Medulla oblongata (tissue), 1 donor: ENCODE data around the gene ATPAF2.
"Not testable (repeated sequence)": the region's sequence is repeated elsewhere in the genome, so short reads cannot be mapped to it uniquely, and the experiment has no call there.

Experiments
- DNase-seq: peaks from one replicate; pipeline ENCODE4 v3.0.0-alpha.2; 2015; ENCODE audit errors: extremely low spot score

The ATPAF2 gene

DNA sequence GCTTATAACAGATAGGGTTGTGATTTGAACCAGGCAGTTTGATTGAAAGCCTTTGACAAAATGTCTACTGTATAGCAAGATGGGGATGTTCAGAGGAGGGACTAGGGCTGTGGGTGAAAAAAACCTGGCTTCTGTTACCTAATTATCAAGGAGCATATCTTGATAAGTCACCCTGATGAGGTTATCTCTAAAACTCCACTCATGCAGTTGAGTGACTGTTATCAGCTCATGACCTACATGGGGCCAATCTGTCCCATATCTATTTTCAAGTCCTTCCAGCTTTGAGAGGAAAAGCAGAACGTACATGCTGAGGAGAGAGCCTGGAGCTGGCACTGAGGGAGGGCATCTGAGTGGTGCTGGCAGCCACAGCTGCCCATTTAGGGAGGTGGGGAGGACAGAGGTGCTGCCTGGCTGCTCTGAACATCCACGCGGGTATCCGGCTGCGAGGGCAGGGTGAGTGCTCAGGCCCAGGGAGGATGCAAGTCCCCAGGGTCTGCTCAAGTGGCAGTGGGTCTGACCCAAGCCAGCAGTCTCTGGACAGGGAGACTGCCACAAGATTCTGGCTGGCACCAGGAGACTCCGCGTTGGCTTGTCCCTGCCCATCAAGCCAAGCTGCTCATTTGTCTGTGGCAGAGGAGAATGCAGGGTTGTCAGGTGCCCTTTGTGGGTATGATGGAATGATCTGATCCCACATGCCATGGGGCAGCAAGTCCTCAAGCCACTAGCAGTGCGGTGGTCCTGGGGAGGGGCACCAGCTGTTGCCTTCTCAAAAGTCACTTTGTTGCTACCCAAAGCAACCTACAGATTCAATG is 29.2 kb downstream of the ATPAF2 start:
- no peak for DNase-seq

DNA sequence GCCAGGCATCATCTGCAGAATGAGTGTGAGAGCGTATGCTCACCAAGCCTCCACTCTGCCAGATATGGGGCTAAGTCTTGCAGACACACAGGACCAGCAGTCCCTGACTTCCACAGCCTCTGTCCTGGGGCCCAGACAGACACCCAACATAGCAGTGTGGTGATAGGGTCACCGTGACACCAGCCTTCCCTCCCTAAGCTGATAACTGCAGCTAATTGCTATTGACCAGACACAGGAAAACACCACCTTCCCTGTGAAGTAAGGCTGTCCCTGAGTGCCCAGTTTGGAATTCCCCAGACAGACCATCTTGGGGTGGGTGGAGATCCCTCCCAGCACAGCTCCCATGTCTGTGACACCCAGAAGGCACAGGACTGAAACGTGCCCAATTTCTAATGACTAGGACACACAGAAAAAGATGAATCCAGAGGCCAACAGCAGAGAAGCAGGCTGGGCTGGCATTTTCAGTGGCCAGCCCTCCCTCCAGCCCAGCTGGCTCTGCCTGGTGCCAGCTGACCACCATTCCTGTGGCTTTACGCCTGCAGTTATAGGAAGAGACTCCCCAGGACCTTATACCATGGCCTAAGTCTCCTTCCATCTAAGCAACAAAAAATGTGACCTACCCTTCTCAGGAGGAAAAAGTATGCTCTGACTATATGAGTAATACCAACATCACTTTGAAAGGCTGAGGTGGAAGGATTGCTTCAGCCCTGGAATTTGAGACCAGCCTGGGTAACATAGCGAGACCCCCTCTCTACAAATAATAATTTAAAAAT is 30.3 kb downstream of the ATPAF2 start:
- no peak for DNase-seq

DNA sequence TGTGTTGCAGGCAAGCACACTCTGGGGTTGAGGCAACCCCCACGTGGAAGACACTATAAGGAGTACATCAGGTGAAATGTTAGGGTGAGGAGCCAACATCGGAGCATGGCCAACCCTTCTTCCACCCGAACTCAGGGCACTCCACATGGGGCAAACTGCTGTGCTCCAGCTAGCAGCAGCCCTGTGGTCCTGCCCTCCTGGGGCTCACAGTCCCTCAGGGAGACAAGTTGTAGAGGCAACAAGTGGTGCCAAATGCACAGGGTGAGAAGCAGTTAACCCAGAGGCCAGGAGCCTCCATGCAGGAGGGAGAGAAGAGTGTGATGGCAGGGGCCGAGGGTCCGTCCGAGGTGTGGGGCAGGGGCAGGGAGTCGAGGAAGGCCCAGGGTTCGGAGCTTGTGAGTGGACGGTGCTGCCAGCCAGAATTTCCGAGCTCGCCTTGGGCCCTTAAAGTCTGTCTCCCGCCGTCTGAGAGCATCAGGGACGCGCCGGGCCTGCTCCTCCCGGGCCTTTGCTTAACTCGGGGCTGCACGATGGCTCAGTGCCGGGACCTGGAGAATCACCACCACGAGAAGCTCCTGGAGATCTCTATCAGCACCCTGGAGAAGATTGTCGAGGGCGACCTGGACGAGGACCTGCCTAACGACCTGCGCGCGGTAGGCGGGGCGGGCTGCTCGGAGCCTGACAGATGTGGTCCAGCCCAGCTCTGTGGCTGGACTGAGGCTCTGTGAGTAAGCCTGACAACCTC is 32.3 kb downstream of the ATPAF2 start:
- DNase-seq = no peak

DNA sequence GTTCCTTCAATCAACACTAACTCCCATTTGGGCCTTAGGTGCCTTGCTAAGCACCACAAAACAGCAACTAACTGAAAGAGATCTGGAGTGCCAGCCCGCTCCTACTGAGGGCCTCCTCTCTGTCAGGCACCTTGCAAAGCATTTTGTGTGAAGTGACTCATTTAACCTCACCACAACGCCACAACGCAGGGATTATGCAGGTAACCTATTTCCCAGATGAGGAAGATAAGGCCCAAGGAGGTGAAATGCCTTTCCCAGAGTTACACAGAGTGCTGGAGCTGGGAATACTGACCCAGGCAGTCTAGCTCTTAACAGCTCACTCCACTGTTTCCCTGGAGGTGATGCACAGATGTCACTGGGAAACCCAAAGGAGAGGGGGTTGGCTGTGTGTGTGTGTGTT is 33.5 kb downstream of the ATPAF2 start:
- DNase-seq = no peak

DNA sequence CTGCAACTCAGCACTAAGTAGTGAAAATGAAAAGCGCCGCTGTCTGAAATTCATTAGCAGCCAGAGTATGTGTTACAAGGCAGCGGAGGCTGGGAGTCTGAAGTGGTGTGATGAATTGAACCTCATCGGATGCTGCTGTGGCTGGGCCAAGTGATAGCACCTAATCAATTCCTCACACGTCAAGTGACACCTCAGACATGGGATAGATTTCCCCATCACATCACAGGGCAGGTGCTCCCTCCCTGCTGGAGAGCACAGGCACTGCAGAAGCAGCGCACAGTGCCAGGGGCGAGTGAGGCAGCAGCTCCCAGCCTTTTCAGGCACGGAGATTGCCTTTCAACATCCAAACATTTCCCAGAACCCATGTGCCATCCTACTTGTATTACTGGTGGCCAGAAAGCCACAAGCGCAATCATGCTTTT is 34.1 kb downstream of the ATPAF2 start:
- no peak for DNase-seq

DNA sequence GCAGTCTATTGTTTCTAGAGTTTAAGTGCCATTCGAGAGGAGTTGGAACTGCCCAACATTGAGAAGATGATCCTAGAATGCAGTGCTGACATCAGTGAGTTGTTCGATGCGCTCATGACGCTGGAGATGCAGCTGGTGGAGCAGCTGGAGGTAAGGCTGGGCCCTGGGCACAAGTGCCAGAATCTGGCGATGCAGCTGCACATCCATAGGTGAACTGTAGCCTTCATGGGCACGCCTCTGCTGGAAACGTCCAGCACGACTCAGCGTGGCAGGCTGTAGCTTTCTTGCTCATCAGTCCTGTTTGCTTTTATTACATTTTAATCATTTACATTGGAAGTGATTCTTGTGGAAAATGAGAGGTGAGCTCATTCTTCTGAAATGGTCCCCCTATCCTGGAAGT is 34.6 kb downstream of the ATPAF2 start:
- DNase-seq = no peak

DNA sequence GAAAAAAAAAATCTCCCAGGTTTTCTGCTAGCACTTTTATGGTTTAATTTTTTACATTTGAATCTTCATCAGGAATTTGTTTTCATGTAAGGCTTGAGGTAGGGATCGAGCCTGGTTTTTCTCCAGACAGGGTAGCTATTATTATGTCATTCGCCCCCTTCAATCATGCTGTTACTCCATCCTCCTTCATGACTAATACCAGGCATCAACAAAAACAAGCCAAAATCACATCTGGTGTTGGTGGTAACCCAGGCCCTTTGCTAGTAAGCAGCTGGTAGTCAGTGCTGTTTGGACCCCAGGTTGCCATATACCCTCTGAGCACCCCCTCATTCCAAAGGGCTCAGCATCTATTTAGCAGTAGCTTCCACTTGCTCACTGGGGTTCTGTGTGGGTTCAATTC is 36.8 kb downstream of the ATPAF2 start:
- DNase-seq = no peak

DNA sequence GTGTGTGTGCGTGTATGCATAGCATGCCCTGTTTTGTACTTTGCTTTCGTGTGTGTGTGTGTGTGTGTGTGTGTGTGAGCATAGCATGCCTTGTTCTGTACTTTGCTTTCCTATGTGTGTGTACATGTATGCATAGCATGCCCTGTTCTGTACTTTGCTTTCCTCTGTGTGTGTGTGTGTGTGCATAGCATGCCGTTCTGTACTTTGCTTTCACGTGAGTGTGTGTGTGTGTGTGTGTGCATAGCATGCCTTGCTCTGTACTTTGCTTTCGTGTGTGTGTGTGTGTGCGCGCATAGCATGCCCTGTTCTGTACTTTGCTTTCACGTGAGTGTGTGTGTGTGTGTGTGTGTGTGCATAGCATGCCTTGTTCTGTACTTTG is 38.9 kb downstream of the ATPAF2 start:
- DNase-seq = no peak

DNA sequence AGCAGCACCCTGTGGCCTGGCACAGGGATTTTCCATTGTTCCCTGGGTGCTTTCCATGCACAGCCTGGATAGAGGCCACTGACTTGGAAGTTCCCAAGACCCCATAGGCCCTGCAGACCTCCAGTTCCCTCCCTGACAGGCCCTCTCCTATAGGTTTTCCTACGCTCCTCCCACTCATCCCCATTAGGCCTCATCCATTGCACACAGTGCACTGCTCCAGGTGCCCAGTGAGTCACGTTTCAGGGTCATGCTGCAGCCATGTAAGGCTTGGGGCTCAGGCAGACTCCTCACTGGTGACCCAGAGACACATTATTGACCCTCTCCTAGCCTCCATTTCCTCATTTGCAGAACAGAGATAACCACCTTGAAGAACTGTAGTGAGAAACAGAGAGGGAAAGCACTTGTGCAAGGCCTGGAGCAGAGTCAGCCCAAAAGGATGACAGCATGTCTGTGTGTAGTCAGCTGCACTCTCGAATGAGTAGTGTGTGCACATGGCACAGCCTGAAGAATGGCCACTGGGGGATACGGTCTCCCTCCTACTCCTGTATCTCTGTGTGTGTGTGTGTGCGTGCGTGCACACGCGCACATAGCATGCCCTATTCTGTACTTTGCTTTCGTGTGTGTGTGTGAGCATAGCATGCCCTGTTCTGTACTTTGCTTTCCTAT is 39.5 kb downstream of the ATPAF2 start:
- DNase-seq = no peak

DNA sequence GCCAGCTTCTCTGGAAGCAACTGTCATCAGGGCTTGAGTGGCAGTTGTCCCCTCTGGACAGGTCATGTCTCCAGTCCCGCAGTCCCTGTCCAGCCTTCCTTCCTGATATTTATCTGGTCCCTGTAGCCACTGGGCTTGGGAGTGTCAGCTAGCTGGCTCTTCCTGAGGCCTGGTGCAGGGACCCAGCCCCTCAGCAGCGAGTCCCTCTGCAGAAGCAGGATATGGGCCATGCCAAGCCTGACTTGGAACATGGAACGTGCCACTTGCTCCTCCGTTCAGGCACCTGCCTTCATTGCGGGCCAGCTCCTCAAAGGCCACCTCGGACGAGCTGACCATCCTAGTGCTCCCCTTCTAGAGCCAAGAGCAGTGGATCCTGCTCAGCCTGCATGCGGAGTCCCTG is 40.0 kb downstream of the ATPAF2 start:
- DNase-seq = no peak

DNA sequence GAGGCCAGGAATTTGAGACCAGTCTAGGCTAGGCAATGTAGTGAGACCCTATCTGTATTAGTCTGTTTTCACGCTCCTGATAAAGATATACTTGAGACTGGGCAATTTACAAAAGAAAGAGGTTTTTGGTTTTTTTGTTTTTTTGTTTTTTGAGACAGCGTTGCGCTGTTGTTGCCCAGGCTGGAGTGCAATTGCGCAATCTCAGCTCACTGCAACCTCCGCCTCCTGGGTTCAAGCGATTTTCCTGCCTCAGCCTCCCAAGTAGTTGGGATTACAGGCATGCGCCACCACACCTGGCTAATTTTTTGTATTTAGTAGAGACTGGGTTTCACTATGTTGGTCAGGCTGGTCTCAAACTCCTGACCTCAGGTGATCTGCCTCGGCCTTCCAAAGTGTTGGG is 43.1 kb downstream of the ATPAF2 start:
- not testable (repeated sequence) for DNase-seq

DNA sequence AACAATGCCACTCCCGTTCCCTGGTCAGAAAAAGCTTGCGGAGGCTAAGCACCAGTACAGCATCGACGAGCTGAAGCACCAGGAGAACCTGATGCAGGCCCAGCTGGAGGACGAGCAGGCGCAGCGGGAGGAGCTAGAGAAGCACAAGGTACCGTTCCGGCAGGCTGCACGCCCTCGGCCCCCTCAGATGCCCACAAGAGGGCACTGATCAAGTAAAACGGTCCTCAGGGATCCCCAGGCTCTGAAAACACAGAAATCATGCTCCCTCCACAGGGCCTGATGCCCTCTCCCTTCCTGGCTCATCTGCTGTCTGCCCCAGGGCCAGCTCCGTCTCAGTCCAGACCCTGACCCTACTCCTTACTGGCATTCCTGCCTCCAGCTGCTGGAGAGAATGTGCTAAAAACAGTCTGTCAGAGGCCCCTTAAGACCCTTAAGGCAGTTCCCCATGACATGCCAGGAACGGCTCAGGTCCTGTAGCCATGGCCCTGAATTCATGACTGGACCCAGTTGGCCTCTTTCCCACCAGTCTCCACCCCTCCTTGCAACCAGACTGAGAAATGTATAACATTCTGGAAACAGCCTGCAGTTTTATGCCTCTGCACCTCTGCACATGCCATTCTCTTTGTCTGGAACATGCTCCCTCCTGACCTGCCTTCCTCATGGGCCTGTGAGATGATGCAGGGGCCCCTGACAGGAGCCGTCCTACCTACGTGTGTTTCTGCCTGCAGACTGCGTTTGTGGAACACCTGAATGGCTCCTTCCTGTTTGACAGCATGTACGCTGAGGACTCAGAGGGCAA is 44.5 kb downstream of the ATPAF2 start:
- DNase-seq = no peak

DNA sequence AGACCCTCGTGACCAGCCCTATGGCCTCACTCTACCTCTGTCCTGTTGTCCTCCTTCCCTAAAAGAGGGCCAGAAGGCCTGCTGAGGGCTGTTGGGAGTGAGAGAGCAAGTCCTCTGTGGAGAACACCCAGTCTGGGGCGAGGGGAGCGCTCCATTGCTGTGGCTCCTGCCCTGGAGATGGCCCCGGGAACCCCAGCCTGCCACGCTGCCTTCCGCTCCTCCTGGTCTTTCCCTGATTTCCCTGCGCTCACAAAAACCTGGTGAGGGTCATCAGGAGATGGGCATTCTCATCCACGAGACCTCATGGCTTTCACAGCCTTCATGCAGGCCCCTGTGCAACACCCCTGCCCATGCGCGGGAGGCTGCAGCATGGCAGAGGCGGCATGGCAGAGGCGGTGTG is 45.1 kb downstream of the ATPAF2 start:
- DNase-seq = no peak

DNA sequence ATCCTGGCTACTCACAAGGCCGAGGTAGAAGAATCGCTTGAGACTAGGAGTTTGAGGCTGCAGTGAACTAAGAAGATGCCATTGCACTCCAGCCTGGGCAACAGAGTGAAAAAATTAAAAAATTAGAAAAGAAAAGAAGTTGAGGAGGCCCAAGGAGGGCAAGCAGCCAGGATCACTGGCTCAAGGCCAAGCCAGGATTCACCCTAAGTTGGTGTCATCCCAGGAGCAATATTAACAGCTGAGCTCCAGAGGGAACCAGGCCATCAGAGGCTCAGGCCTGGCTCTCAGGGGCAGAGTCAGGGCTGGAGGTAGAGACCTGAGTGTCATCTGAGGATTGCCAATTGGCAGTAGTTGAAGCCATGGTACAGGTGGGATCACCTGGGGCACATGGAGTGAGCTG is 45.6 kb downstream of the ATPAF2 start:
- no peak for DNase-seq

DNA sequence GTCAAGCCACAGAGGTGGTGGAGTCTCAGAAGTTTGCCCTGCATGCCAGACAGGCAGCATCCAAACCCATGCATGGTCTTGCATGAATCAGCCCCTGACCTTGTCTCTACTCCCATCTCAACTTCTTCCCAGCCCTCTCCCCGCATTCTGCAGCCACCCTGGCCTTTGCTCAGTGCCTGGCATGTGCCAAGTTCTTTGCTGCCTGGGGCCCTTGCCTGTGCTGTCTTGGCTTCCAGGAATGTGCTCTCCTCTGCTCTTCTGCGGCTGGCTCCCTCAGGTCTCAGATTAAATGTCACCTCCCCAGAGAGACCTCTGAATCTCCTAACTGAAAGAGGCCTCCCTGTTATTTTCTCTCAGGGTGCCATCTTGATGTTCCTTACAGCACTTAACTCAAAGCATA is 48.7 kb downstream of the ATPAF2 start:
- no peak for DNase-seq

DNA sequence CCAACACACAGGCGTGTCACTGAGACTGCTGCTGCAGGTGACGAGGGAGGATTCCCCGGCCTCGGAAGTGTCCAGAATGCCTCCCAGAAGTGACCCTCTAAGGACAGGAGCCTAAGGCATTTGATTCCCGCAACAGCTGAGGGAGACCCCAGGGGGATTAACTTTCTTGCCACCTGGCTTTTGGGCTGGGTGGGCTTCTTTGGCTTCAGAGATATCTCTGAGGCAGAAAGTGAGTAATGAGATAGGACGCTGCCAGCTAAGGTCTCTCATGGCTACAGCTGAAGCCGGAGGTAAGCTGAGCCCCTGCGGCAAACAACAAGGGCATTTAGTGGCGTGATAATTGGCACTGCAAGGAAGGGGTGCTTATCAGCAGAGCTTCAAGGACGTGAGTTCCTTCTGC is 49.4 kb downstream of the ATPAF2 start:
- no peak for DNase-seq

DNA sequence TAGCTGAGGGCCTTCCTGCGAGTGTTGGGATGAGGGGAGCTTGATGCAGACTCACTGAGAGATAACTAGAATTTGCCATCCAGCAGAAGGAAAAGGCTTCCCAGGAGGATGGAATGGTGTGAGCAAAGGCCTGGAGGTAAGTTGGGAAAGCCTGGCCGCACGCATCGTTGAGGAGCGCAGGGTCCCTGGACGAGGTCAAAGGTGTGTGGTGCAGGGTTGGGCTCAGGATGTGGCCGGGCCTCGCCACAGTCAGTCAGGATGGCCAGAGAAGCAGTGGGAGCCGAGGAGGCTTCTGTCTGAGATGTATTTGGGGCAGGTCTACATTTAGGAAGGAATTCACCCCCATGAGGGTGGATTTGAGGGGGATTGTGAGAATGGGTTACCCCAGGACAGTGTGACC is 49.9 kb downstream of the ATPAF2 start:
- DNase-seq = no peak

DNA sequence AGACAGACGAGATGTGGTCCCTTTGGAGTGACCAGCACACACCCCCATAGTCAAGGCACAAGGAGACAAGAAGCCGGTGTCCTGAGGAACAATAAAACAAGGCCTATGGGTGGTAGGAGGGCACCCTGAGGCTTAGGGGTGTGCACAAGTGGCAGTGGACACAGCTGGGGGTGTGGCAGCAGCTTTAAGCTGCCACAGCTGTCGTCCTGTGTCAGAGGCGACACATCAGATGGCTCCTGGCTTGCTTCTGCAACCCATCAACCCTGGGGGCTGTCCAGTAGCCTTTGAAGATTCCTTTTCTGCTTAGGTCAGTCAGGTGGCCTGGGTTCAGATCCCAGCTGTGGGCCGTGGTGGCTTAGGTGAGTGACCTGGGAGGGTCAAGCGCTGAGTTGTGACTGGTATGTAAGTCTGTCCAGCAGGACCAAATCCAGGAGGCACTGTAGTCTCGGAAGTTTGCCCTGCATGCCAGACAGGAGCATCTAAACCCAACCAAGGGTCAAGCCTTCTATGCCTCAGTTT is 50.5 kb downstream of the ATPAF2 start:
- no peak for DNase-seq

DNA sequence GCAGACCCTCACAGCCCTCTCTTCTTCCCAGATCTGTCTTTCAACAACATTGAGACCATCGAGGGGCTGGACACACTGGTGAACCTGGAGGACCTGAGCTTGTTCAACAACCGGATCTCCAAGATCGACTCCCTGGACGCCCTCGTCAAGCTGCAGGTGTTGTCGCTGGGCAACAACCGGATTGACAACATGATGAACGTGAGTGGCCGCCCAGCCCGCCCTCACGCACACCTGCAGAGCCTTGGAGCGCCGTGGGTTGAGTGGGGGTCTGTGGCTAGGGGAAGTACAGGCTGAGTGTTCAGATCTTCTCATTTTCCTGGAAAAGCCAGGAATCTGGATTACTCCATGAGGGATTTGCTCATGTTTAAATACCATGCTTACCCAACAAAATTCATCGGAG is 51.1 kb downstream of the ATPAF2 start:
- no peak for DNase-seq

DNA sequence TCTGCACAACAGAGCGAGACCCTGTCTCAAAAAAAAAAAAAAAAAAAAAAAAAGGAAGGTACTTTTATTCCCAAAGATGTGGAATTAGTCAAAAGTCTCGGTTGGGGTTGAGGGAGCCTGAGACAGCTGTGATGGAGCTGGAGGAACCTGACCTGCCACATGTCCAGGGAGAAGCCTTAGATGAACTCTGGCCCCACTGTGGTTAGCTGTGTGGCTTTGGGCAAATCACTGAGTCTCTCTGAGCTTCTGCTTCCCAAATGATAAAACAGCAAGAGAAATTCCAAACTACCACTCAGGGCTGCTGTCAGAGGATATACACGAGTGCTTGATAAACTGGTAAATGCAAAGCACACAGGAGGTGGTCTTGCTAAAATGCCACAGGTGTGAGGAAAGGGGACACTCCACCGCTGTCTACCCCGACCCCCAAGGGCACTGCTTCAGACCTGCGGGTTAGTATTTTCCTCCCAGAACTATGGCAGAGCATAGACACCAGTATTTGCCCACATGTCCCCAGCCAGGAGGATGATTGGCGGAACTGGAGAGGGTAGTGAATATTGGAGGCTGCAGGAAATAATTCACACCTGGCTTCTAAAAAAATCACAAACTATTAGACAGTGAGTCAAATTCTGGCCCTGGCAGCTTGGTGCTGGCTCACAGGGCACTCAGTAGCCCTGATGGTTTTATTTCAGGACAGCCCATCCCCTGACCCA is 51.6 kb downstream of the ATPAF2 start:
- no peak for DNase-seq
